HepG2 (cell line): ENCODE results near the gene BRD3. TPM values are rescaled to one million over a fixed set of nuclear protein-coding genes. Genes with fewer than 3 reads are reported as not detected.

Source experiments
- ATAC-seq: fragments of 200-7000 bp; cut with Tn5 transposase; 3 replicates; pipeline ENCODE4 v1.9.1; 2020; ENCODE audit warnings: mild to moderate bottlenecking, moderate library complexity
- BruUV-seq: library from RNA; stranded (reverse); fragments of 400-500 nt; replicated peaks from 2 replicates; lab custom pipeline; 2021; lab: Mats Ljungman, UMichigan
- CTCF ChIA-PET: fragments of 300-600 bp; formaldehyde crosslinking; extraction: SDS; loops from one replicate; lab custom pipeline; 2021; ENCODE audit warnings: low total read pairs, inconsistent platforms, low intra/inter-chr PET ratio; lab: Yijun Ruan, JAX
- POLR2A ChIA-PET: fragments of 350-600 bp; sonication (Branson Sonifier 250); formaldehyde crosslinking; loops from one replicate; lab custom pipeline; 2020; ENCODE audit warnings: antibody characterized with exemption, inconsistent platforms; lab: Yijun Ruan, JAX
- DNase-seq: peaks from one replicate; pipeline ENCODE4 v3.0.0-alpha.2; 2015; ENCODE audit warnings: low spot score
- FAIRE-seq: peaks from 3 replicates; lab custom pipeline; 2011; peaks lifted over from hg19 to GRCh38; lab: Jason Lieb, UNC
- H2AFZ ChIP-seq: one replicate; pipeline ENCODE4 v1.6.1; 2011; ENCODE audit warnings: low read length, inconsistent platforms
- H3K27ac ChIP-seq: fragments of 300-600 bp; 3 replicates; pipeline ENCODE4 v1.8.0; 2011; ENCODE audit warnings: mixed run types, mild to moderate bottlenecking, mixed read lengths, low read length, inconsistent platforms; ENCODE audit not compliant: insufficient read depth; ENCODE audit errors: extremely low read length
- H3K27me3 ChIP-seq, 2 experiments: fragments of 200-600 bp in 1 of 2; 2 replicates in 1 of 2; 3 replicates in 1 of 2; pipeline versions ENCODE4 v1.6.0 to v1.8.0; 2011; ENCODE audit warnings: low read length in 2 of 2, mild to moderate bottlenecking in 2 of 2, moderate library complexity in 2 of 2, inconsistent platforms in 1 of 2; ENCODE audit not compliant: insufficient read depth in 2 of 2, control insufficient read depth in 1 of 2
- H3K36me3 ChIP-seq, 2 experiments: fragments of 200-600 bp in 1 of 2; replicated peaks in 1 of 2; 2 replicates in 1 of 2; 3 replicates in 1 of 2; pipeline versions ENCODE4 v1.5.1 to v1.8.0; 2011; ENCODE audit warnings: low read length in 2 of 2, inconsistent platforms in 1 of 2; ENCODE audit not compliant: insufficient read depth in 2 of 2, control insufficient read depth in 1 of 2
- H3K4me1 ChIP-seq: 2 replicates; pipeline ENCODE4 v1.5.1; 2012; ENCODE audit warnings: low read length, inconsistent platforms; ENCODE audit not compliant: insufficient read depth
- H3K4me2 ChIP-seq: 2 replicates; pipeline ENCODE4 v1.6.0; 2011; ENCODE audit warnings: low read depth, low read length, inconsistent platforms
- H3K4me3 ChIP-seq, 3 experiments: fragments of 200-600 bp in 1 of 3; sonication (generic), shearing (Covaris generic) in 1 of 3; replicated peaks in 1 of 3; 2 replicates each; pipeline ENCODE4 v1.5.1; 2011 to 2016; ENCODE audit warnings: low read length in 3 of 3, inconsistent platforms in 2 of 3, low read depth in 2 of 3, mild to moderate bottlenecking in 2 of 3, control low read depth in 1 of 3, mixed read lengths in 1 of 3; ENCODE audit not compliant: insufficient read depth in 1 of 3
- H3K79me2 ChIP-seq: one replicate; pipeline ENCODE4 v1.6.1; 2011; ENCODE audit warnings: low read length, inconsistent platforms; ENCODE audit not compliant: insufficient read depth
- H3K9ac ChIP-seq: 2 replicates; pipeline ENCODE4 v1.6.0; 2011; ENCODE audit warnings: mild to moderate bottlenecking, low read depth, low read length, inconsistent platforms; ENCODE audit not compliant: insufficient read depth
- H3K9me3 ChIP-seq: 2 replicates; pipeline ENCODE4 v1.5.1; 2012; ENCODE audit warnings: mild to moderate bottlenecking, low read length
- H4K20me1 ChIP-seq: 2 replicates; pipeline ENCODE4 v1.6.0; 2011; ENCODE audit warnings: inconsistent platforms, mild to moderate bottlenecking, low read length, moderate library complexity; ENCODE audit not compliant: insufficient read depth
- AHR ChIP-seq: IDR thresholded peaks from 2 replicates; pipeline ENCODE4 v1.6.1; 2018; ENCODE audit warnings: missing genetic modification reagents, missing compliant biosample characterization
- EHMT2 ChIP-seq: fragments of 200-600 bp; sonication (generic); IDR thresholded peaks from 2 replicates; pipeline ENCODE4 v1.7.0; 2017; ENCODE audit warnings: antibody characterized with exemption, low read depth, low read length, borderline replicate concordance
- HHEX ChIP-seq: IDR thresholded peaks from 2 replicates; pipeline ENCODE4 v1.6.1; 2016; ENCODE audit warnings: control low read depth
- KDM5A ChIP-seq: fragments of 200-600 bp; sonication (generic); IDR thresholded peaks from 2 replicates; pipeline ENCODE4 v1.7.0; 2018; ENCODE audit warnings: antibody characterized with exemption, mild to moderate bottlenecking, low read length, borderline replicate concordance
- POGK ChIP-seq: sonication (generic); formaldehyde crosslinking; conservative IDR thresholded peaks from 2 replicates; pipeline ENCODE4 v1.8.0; 2022; ENCODE audit warnings: mild to moderate bottlenecking, moderate library complexity, missing genetic modification reagents
- ZC3H4 ChIP-seq: sonication (generic); formaldehyde crosslinking; IDR thresholded peaks from 2 replicates; pipeline ENCODE4 v1.4.0; 2020; ENCODE audit warnings: missing genetic modification reagents, borderline replicate concordance
- ZFY ChIP-seq: sonication (generic); formaldehyde crosslinking; IDR thresholded peaks from 2 replicates; pipeline ENCODE4 v1.4.0; 2020; ENCODE audit warnings: missing genetic modification reagents
- ZNF12 ChIP-seq: sonication (generic); formaldehyde crosslinking; IDR thresholded peaks from 2 replicates; pipeline ENCODE4 v1.5.0; 2020; ENCODE audit warnings: missing genetic modification reagents
- ZNF367 ChIP-seq: sonication (generic); formaldehyde crosslinking; IDR thresholded peaks from 2 replicates; pipeline ENCODE4 v1.4.0; 2020; ENCODE audit warnings: missing genetic modification reagents, borderline replicate concordance
- ZNF431 ChIP-seq: sonication (generic); formaldehyde crosslinking; IDR thresholded peaks from 2 replicates; pipeline ENCODE4 v1.9.0; 2022; ENCODE audit warnings: missing genetic modification reagents, low read depth, mild to moderate bottlenecking, borderline replicate concordance
- ZNF460 ChIP-seq: sonication (generic); formaldehyde crosslinking; IDR thresholded peaks from 2 replicates; pipeline ENCODE4 v1.5.1; 2020; ENCODE audit warnings: missing genetic modification reagents, mild to moderate bottlenecking, borderline replicate concordance
- ZNF501 ChIP-seq: sonication (generic); formaldehyde crosslinking; IDR thresholded peaks from 2 replicates; pipeline ENCODE4 v1.5.1; 2020; ENCODE audit warnings: mild to moderate bottlenecking, moderate library complexity, missing genetic modification reagents
- ZNF879 ChIP-seq: sonication (generic); formaldehyde crosslinking; IDR thresholded peaks from 2 replicates; pipeline ENCODE4 v1.8.1; 2023; ENCODE audit warnings: missing genetic modification reagents
- WGBS: methylation state at CpG from one replicate; pipeline ENCODE4 v1.1.6; 2017; ENCODE audit warnings: low lambda C conversion rate; 5-methylcytosine and 5-hydroxymethylcytosine counted together
- in situ Hi-C: cut with HindIII; loops from 2 replicates; pipeline ENCODE4 v1.10.0; 2017; ENCODE audit warnings: low pct_unique_long_range_greater_than_20kb; ENCODE audit not compliant: extremely low pct_ligation_motif_present
- intact Hi-C: fragments of 100-400 bp; cut with micrococcal nuclease; formaldehyde crosslinking; loops from one replicate; pipeline ENCODE4 v1.10.0; 2022; ENCODE audit not compliant: unreplicated experiment
- polyA plus RNA-seq, 8 experiments: library from polyadenylated mRNA; depleted of rRNA in 3 of 8; stranded (reverse) in 7 of 8; unstranded in 1 of 8; fragments of >200 nt; fragmentation: Illumina TruSeq in 4 of 8; extraction: Trizol in 4 of 8; gene quantifications; 2 replicates each; pipeline versions ENCODE4 v1.2.1 to v1.2.3, GENCODE V29; 2011 to 2016; ENCODE audit warnings: low read depth in 4 of 8, missing spikeins in 1 of 8, mixed read lengths in 1 of 8; ENCODE audit not compliant: insufficient read depth in 1 of 8
- total RNA-seq, 5 experiments: library from RNA; depleted of rRNA; stranded (reverse); fragments of >200 nt; fragmentation: Illumina TruSeq; extraction: Trizol; gene quantifications; 2 replicates each; pipeline ENCODE4 v1.2.3, GENCODE V29; 2016; ENCODE audit warnings: low read depth in 1 of 5
- TF ChIP-seq, protein P1 (sequence below): sonication (generic); formaldehyde crosslinking; IDR thresholded peaks from 2 replicates; pipeline ENCODE4 v1.4.0; 2020; ENCODE audit warnings: missing genetic modification reagents
- TF ChIP-seq, protein P2 (sequence below): sonication (generic); formaldehyde crosslinking; IDR thresholded peaks from 2 replicates; pipeline ENCODE4 v1.5.0; 2020; ENCODE audit warnings: mild to moderate bottlenecking, missing genetic modification reagents

The BRD3 gene
- total and polyA plus RNA-seq, 2 of the 13 experiments (the other 11 are each of a cell fraction or from before 2014, with no cell fraction given), result 5.9 to 12.9 TPM

DNA sequence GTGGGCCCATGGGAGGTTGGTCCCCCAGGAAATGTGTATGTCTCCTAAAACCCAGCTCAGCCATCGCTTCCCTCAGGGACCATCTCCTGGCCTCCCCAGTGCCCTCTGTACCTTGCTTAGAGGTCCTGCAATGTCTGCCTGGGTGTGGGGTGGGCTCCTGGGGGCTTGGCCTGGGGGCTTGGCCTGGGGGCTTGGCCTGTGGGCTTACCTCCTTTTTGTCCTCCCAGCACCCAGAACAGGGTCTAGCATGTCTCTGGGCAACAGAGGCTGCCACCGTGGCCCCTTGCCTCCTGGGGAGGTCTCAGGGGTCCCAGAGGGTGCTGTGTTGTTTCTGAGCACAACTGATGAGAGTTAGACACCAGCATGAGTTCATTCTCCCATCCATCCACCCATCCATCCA is 65.0 kb downstream of the BRD3 start:
- H3K4me1 ChIP-seq, result peaks cover 13% of the 10 kb centered on the region
- no peak overlapping the region for H3K9ac ChIP-seq
- no peak overlapping the region for H3K27ac ChIP-seq
- H4K20me1 ChIP-seq, result no peaks in the 10 kb centered on the region
- H2AFZ ChIP-seq, result no peak overlapping the region
- ATAC-seq (no peak), DNase-seq (no peak), FAIRE-seq (no peak)
- in situ Hi-C loops (no loop called here), intact Hi-C loops (no loop called here)
- no peaks in the 10 kb centered on the region for H3K9me3 ChIP-seq
- peaks cover 2 to 13% of the 10 kb centered on the region in 2 experiments; a peak in 3 of 5 replicates for H3K27me3 ChIP-seq
- TF ChIP-seq ZNF367 (no peak), HHEX (CRISPR knock-in tag) (no peak), KDM5A (no peak), ZC3H4 (CRISPR knock-in tag) (no peak), POGK (CRISPR knock-in tag) (no peak), ZNF879 (CRISPR knock-in tag) (no peak), ZNF431 (CRISPR knock-in tag) (no peak), AHR (CRISPR knock-in tag) (no peak), ZFY (CRISPR knock-in tag) (no peak), ZNF501 (CRISPR knock-in tag) (no peak), ZNF12 (CRISPR knock-in tag) (no peak), ZNF460 (CRISPR knock-in tag) (no peak), EHMT2 (no peak)
- TF ChIP-seq, protein P1, sequence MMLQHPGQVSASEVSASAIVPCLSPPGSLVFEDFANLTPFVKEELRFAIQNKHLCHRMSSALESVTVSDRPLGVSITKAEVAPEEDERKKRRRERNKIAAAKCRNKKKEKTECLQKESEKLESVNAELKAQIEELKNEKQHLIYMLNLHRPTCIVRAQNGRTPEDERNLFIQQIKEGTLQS, result no peak
- TF ChIP-seq, protein P2, sequence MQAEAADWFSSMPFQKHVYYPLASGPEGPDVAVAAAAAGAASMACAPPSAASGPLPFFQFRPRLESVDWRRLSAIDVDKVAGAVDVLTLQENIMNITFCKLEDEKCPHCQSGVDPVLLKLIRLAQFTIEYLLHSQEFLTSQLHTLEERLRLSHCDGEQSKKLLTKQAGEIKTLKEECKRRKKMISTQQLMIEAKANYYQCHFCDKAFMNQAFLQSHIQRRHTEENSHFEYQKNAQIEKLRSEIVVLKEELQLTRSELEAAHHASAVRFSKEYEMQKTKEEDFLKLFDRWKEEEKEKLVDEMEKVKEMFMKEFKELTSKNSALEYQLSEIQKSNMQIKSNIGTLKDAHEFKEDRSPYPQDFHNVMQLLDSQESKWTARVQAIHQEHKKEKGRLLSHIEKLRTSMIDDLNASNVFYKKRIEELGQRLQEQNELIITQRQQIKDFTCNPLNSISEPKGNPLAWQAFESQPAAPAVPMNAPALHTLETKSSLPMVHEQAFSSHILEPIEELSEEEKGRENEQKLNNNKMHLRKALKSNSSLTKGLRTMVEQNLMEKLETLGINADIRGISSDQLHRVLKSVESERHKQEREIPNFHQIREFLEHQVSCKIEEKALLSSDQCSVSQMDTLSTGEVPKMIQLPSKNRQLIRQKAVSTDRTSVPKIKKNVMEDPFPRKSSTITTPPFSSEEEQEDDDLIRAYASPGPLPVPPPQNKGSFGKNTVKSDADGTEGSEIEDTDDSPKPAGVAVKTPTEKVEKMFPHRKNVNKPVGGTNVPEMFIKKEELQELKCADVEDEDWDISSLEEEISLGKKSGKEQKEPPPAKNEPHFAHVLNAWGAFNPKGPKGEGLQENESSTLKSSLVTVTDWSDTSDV (CRISPR knock-in tag), result no peak
- H3K4me3 ChIP-seq, result no peak overlapping the region
- no peak overlapping the region for H3K4me2 ChIP-seq
- 30% methylated on average over 2 of the region's 2 CpGs for WGBS
- POLR2A ChIA-PET, result interaction anchor here (1.1 kb wide), 1 partner anchor 9 kb away, joined by 3 read pairs; no protein-coding TSS in a partner anchor
- CTCF ChIA-PET, result no interaction called here
- no peaks in the 10 kb centered on the region for H3K36me3 ChIP-seq
- BruUV-seq, result no TSS peak
- no peaks in the 10 kb centered on the region for H3K79me2 ChIP-seq
